ENCODE data around the gene KLC1. TPM values are rescaled to one million over a fixed set of nuclear protein-coding genes. Genes with fewer than 3 reads are reported as not detected.
"Not testable (repeated sequence)": the region's sequence is repeated elsewhere in the genome, so short reads cannot be mapped to it uniquely, and the experiment has no call there.

The KLC1 gene
- total RNA-seq, 1 donor from 2014 or later: 162 TPM

GRCh38 chr14:103688906-103689902 lies 60.2 kb downstream of the KLC1 start:
- no peak for DNase-seq (ENCODE audit: low spot score)

- no peak for DNase-seq (ENCODE audit: low spot score)
These were observed 61.3 kb downstream of the KLC1 start for GRCh38 chr14:103690332-103690731.

GRCh38 chr14:103691655-103692054 lies 62.6 kb downstream of the KLC1 start:
- DNase-seq (ENCODE audit: low spot score): not testable (repeated sequence)

DNA sequence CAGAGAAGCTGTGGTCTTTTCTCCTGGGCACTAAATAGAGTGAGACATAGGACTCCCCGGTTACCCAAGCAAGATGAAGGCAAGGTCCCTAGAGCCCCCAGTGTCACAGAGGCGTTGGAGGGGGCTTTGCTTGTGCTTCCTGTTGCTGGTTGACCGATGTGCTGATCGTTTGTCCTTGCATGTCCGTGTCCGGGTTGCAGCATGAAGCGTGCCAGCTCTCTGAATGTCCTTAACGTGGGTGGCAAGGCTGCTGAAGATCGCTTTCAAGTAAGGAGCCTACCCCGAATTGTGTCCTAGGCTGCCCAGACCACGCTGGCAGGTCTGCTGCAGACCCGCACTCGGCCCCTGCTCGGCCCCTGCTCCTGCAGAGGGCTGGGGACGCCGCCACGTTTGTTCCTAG lies 63.1 kb downstream of the KLC1 start:
- DNase-seq (ENCODE audit: low spot score): no peak

- DNase-seq (ENCODE audit: low spot score): no peak
These were observed 63.9 kb downstream of the KLC1 start for GRCh38 chr14:103692871-103693270.

- no peak for DNase-seq (ENCODE audit: low spot score)
These were observed 64.5 kb downstream of the KLC1 start for GRCh38 chr14:103693515-103693914.

GRCh38 chr14:103694572-103695026 lies 65.6 kb downstream of the KLC1 start:
- DNase-seq (ENCODE audit: low spot score): no peak

DNA sequence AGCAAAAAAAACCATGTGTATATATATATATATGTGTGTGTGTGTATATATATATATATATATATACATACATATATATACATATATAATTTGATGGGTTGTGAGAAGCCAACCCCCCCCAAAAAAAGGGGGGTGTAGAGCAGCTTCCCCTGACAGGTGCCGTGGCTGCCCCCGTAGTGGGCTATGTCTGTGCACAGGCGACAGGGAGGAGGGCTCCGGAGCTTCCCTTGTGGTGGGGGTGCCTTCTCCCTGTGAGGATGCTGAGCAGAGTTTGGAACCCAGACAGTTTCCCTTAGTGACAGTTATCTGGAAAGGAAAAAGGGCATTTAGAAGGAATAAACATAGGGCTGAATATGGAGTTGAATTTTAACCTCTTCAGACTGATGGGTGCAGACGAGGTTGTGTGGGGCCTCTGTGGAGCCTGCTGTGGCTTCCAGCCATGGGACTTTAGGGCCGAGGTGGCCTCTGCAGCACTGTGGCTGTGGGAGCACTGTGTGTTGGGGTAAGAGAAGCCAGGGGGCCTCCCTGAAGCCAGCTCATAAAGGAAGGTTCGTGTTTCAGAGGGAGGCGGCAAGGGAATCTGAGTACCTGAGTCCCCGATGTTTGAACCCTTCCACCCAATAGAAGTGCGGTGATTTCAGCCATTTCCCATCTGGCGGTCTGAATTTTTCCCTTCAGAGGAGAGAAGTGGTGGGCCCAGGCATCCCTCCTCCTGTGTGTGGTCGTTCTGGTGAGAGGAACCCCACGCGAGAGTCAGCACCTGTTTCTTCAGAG lies 66.5 kb downstream of the KLC1 start:
- no peak for DNase-seq (ENCODE audit: low spot score)

DNA sequence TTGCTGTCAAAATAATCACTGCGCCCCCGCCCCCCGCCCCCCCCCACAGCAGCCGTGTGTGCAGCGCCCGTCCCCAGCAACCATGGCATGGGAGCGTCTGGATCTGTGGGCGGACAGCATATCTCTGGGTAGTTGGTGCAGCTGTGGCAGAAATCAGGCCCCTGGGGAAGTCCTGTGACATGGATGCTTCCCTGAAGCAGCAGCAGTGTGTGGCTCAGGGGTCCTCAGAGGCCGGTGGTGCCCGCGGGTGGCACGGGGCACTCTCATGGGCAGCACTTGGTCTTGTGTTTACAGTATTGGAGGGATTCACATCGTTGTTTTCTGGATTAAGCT lies 67.0 kb downstream of the KLC1 start:
- no peak for DNase-seq (ENCODE audit: low spot score)

GRCh38 chr14:103696466-103697071 lies 67.6 kb downstream of the KLC1 start:
- peak; percentile 79 for DNase-seq (ENCODE audit: low spot score)

GRCh38 chr14:103697206-103697602 lies 68.2 kb downstream of the KLC1 start:
- no peak for DNase-seq (ENCODE audit: low spot score)

- no peak for DNase-seq (ENCODE audit: low spot score)
These were observed 68.8 kb downstream of the KLC1 start for GRCh38 chr14:103697603-103698379.

DNA sequence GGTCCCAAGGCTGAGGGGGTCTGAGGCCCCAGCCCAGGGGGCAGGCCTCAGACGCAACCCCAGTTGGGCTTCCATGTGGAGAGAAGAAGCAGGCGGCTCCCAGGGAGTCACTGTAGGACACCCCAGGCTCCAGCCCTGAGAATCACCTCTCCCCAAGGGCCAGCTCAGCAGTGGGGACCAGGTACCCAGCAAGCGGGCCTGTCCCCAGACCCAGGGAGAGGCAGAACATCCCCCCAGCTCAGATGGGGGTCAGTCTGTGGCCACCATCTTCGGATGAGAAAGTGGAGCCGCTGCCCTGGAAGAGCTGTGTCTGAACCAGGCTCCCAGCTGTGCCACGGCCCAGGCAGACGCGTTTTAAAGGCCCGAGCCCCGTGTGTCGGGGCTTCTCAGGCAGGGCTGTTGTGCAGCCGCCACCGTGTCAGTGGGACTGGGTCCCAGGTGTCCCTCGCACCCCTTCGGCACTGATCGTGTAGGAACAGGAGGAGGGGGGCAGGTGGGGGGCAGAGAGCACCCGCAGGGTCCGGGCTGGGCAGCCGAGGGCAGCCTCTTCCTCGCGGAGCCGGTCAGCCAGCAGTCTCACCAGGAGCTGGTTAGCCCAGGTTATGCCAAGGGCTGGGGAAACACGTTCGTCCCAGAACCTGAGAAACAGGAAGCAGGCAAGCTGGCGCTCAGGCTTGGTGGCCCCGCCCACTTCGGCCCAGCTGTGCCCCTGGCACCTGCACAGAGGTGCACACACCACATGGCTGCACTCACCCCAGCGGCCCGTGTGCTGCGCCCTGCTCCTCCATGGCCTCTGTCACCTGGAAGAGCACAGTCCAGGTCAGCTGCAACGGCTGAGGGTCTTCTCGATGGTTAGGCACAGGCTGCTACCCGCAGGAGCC lies 69.6 kb downstream of the KLC1 start:
- DNase-seq (ENCODE audit: low spot score): no peak

DNA sequence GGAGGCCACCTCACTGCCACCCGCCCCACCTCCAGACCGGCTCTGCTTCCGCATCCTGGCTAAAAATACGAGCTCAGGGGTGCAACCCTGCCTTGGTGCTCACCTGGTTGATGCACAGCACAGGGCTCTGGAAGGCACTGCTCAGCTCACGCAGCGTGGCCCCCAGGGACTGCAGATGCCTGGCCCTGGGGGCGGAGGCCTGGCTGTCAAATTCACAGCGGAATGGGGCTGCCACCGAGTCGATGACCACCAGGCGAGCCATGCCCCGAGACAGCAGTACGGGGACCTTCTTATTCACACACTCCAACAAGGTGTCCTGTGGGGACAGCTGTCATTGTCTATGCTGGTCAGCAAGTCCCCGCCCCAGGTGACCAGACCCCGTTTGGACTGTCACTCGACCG lies 70.2 kb downstream of the KLC1 start:
- DNase-seq (ENCODE audit: low spot score): no peak

DNA sequence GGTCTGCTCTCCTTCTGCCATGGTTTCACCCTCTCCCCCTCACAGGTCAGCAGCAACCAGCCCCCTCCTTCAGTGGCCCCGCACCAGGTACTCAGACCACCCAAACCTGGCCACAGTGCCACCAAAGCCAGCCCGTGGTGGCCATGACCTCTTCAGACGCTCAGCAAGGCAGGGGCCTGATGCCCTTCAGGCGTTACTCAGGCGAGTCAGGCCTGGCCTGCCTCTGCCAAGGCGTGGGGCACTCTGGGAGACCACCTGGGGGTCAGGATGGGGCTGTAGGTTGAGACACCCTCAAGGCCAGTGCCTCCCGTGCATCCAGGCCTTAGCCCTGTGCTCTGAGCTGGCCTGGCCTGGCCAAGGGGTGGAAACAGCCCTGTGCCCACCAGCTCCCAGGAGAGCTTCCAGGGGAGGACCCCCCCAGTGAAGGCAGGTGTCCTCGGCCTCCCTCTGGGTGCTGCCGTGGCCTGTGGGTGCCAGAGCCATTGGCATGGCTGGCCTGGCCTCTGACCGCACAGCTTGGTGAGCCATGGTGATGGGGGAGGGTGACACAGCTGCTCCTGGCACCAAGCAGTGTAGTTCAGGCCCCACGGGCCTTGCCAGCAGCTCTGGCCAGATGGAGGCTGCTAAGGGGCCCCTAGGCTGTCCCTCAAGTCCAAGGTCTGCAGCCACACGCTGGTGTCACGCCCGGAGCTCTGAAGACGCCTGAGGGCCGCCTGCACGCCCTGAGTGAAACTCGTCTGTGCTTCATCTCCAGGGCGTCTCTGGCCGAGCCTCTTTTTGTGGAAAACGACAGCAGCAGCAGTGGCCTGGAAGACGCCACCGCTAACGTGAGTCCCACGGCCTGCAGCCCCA lies 71.1 kb downstream of the KLC1 start:
- DNase-seq (ENCODE audit: low spot score): no peak

- no peak for DNase-seq (ENCODE audit: low spot score)
These were observed 71.9 kb downstream of the KLC1 start for GRCh38 chr14:103700753-103701490.

- DNase-seq (ENCODE audit: low spot score): no peak
These were observed 73.1 kb downstream of the KLC1 start for GRCh38 chr14:103702095-103702494.

Measured in umbilical cord (tissue), 2 donors.